Fibroblast of villous mesenchyme (primary cell): Measurements from ENCODE around the gene FCHSD2. TPM values are rescaled to one million over a fixed set of nuclear protein-coding genes. Genes with fewer than 3 reads are reported as not detected.
"Not testable (repeated sequence)": the region's sequence is repeated elsewhere in the genome, so short reads cannot be mapped to it uniquely, and the experiment has no call there.

ENCODE experiments used
- DNase-seq: peaks from one replicate; pipeline ENCODE4 v3.0.0-alpha.2; 2010; ENCODE audit warnings: low read depth
- H3K4me3 ChIP-seq: 2 replicates; pipeline ENCODE4 v1.5.1; 2011; ENCODE audit warnings: low read depth, mild to moderate bottlenecking, low read length
- CTCF ChIP-seq: IDR thresholded peaks from 2 replicates; pipeline ENCODE4 v1.5.1; 2012; ENCODE audit warnings: low read depth, mild to moderate bottlenecking, low read length; ENCODE audit not compliant: insufficient read depth
- total RNA-seq: library from RNA; depleted of rRNA; stranded (reverse); fragments of >200 nt; gene quantifications from 2 replicates; pipeline ENCODE4 v1.2.3, GENCODE V29; 2012

FCHSD2 gene
- total RNA-seq, 1 donor, result 11.2 TPM

GRCh38 chr11:73141309-73142127 lies 600 bp downstream of the FCHSD2 start:
- peak overlapping the region; percentile 96 for H3K4me3 ChIP-seq
- DNase-seq, result peak; percentile 83
- TF ChIP-seq CTCF, result no peak

- TF ChIP-seq CTCF, result no peak
- DNase-seq, result no peak
- H3K4me3 ChIP-seq, result peak overlapping the region; percentile 96
Observed at GRCh38 chr11:73141031-73141308, 1.1 kb downstream of the FCHSD2 start.

- no peak for TF ChIP-seq CTCF
- DNase-seq, result peak; percentile 63
- peak overlapping the region; percentile 96 for H3K4me3 ChIP-seq
Observed at GRCh38 chr11:73140213-73141030, 1.7 kb downstream of the FCHSD2 start.

- no peak for TF ChIP-seq CTCF
- H3K4me3 ChIP-seq, result peak overlapping the region; percentile 96
- peak; percentile 48 for DNase-seq
Observed at GRCh38 chr11:73139476-73140198, 2.5 kb downstream of the FCHSD2 start.

GRCh38 chr11:73137944-73138274 lies 4.2 kb downstream of the FCHSD2 start:
- no peak overlapping the region for H3K4me3 ChIP-seq
- DNase-seq, result no peak
- TF ChIP-seq CTCF, result no peak

GRCh38 chr11:73137262-73137943 lies 4.7 kb downstream of the FCHSD2 start:
- no peak for DNase-seq
- no peak overlapping the region for H3K4me3 ChIP-seq
- TF ChIP-seq CTCF, result no peak

- H3K4me3 ChIP-seq, DNase-seq: not testable (repeated sequence)
Observed at GRCh38 chr11:73136722-73137121, 5.4 kb downstream of the FCHSD2 start.
